Measurements from ENCODE around the gene FOXF1. TPM values are rescaled to one million over a fixed set of nuclear protein-coding genes. Genes with fewer than 3 reads are reported as not detected.

The FOXF1 gene
- total and polyA plus RNA-seq, 2 of the 13 experiments (the other 11 are each of a cell fraction or from before 2014, with no cell fraction given) = not detected

GRCh38 chr16:86563469-86564345 lies 53.4 kb downstream of the FOXF1 start:
- FAIRE-seq (peak; percentile 96), ATAC-seq (peak; percentile 83), DNase-seq (ENCODE audit: low spot score) (peak; percentile 81)
- no peaks in the 10 kb centered on the region for H3K4me1 ChIP-seq (ENCODE audit: insufficient read depth, low read length)
- H3K4me2 ChIP-seq (ENCODE audit: low read depth, low read length) = peak overlapping the region; percentile 5; the same call in 1 of the 2 replicates
- ChIA-PET CTCF (ENCODE audit: low intra/inter-chr PET ratio, low total read pairs) (interaction anchor here (0.6 to 4.2 kb wide), 14 partner anchors 9 to 734 kb away, joined by 3 to 86 read pairs (median 7); partner anchors contain the start of gene MTHFSD), POLR2A (no interaction called here)
- H2AFZ ChIP-seq (ENCODE audit: low read length) = peak overlapping the region; percentile 20
- H3K36me3 ChIP-seq (replicated peaks in 1 of 2; ENCODE audit: control insufficient read depth in 1 of 2, insufficient read depth in 2 of 2, low read length in 2 of 2) = no peaks in the 10 kb centered on the region
- intact Hi-C loops (cut with micrococcal nuclease; ENCODE audit: unreplicated experiment) (loop anchor here (1.0 to 5.0 kb wide), 4 partner anchors 311 to 734 kb away; no protein-coding TSS in a partner anchor), in situ Hi-C loops (cut with HindIII; ENCODE audit: extremely low pct_ligation_motif_present, low pct_unique_long_range_greater_than_20kb) (loop anchor here (10.0 kb wide), 3 partner anchors 311 to 711 kb away; no protein-coding TSS in a partner anchor)
- no peaks in the 10 kb centered on the region for H3K79me2 ChIP-seq (ENCODE audit: insufficient read depth, low read length)
- H3K27me3 ChIP-seq (ENCODE audit: control insufficient read depth in 1 of 2, insufficient read depth in 2 of 2, low read length in 2 of 2) = peaks cover 11 to 48% of the 10 kb centered on the region in 2 experiments
- H3K9me3 ChIP-seq (ENCODE audit: low read length) = no peaks in the 10 kb centered on the region
- BruUV-seq (replicated peaks) = no TSS peak
- H3K4me3 ChIP-seq (replicated peaks in 1 of 3; ENCODE audit: insufficient read depth in 1 of 3, low read depth in 2 of 3, low read length in 3 of 3) = no peak overlapping the region
- no peak overlapping the region for H3K9ac ChIP-seq (ENCODE audit: insufficient read depth, low read depth, low read length)
- H3K27ac ChIP-seq (ENCODE audit: extremely low read length, insufficient read depth, low read length) = no peak overlapping the region
- no peaks in the 10 kb centered on the region for H4K20me1 ChIP-seq (ENCODE audit: insufficient read depth, low read length)
- under 1% methylated on average over 41 of the region's 41 CpGs for WGBS (ENCODE audit: low lambda C conversion rate)
- TF ChIP-seq ZFP1 (CRISPR knock-in tag; IDR thresholded peaks at IDR 0.05) (0 out of 2 replicates have a peak, but pooled peaks have one; percentile 38), RNF2 (conservative IDR thresholded peaks at IDR 0.05; ENCODE audit: low read depth) (peak; percentile 65; the same call in 1 of the 2 replicates), ERF (CRISPR knock-in tag; IDR thresholded peaks at IDR 0.05) (peak; percentile 44; the same call in 1 of the 2 replicates), ZNF670 (CRISPR knock-in tag; IDR thresholded peaks at IDR 0.05; ENCODE audit: borderline replicate concordance) (no peak), PREB (CRISPR knock-in tag; IDR thresholded peaks at IDR 0.05) (no peak), TARDBP (CRISPR knock-in tag; IDR thresholded peaks at IDR 0.05) (peak; percentile 59; the same call in 1 of the 2 replicates), CEBPG (CRISPR knock-in tag; IDR thresholded peaks at IDR 0.05) (no peak), ZNF382 (CRISPR knock-in tag; IDR thresholded peaks at IDR 0.05; ENCODE audit: borderline replicate concordance) (no peak), ZNF503 (CRISPR knock-in tag; IDR thresholded peaks at IDR 0.05) (no peak), HOXA5 (CRISPR knock-in tag; IDR thresholded peaks at IDR 0.05) (0 out of 2 replicates have a peak, but pooled peaks have one; percentile 38), ZNF275 (CRISPR knock-in tag; IDR thresholded peaks at IDR 0.05; ENCODE audit: borderline replicate concordance) (no peak), PTBP1 (IDR thresholded peaks at IDR 0.05; ENCODE audit: low read depth, low read length, poor library complexity, severe bottlenecking) (peak; percentile 71), DNMT3B (CRISPR knock-in tag; conservative IDR thresholded peaks at IDR 0.05) (no peak), ZNF281 (CRISPR knock-in tag; IDR thresholded peaks at IDR 0.05; ENCODE audit: borderline replicate concordance) (no peak), RBM39 (IDR thresholded peaks at IDR 0.05; ENCODE audit: low read depth, low read length, poor library complexity, severe bottlenecking) (peak; percentile 83), ZNF816 (CRISPR knock-in tag; IDR thresholded peaks at IDR 0.05; ENCODE audit: borderline replicate concordance) (0 out of 2 replicates have a peak, but pooled peaks have one; percentile 64)

Data from HepG2 (cell line).